ENCODE data around the gene TRIM71. TPM values are rescaled to one million over a fixed set of nuclear protein-coding genes. Genes with fewer than 3 reads are reported as not detected.

Gene TRIM71
- polyA plus RNA-seq, 1 donor from 2014 or later = 4.0 TPM

GRCh38 chr3:32894977-32895376, 77.2 kb downstream of the TRIM71 start:
- Histone ChIP-seq H3K79me2 (replicated peaks; ENCODE audit: insufficient read depth, low read length) (no peaks in the 10 kb centered on the region), H4K20me1 (ENCODE audit: insufficient read depth) (no peaks in the 10 kb centered on the region), H2AFZ (ENCODE audit: low read depth, low read length) (no peak overlapping the region), H3K9me3 (ENCODE audit: low read length) (no peaks in the 10 kb centered on the region), H3K27ac (ENCODE audit: low read length) (no peak overlapping the region), H3K4me2 (ENCODE audit: low read length) (no peak overlapping the region), H3F3A (ENCODE audit: insufficient read depth, low read length, poor library complexity, severe bottlenecking) (no peaks in the 10 kb centered on the region), H3K9me2 (ENCODE audit: insufficient read depth, low read length) (no peaks in the 10 kb centered on the region), H3K4me3 (ENCODE audit: low read length) (no peak overlapping the region), H3K36me3 (ENCODE audit: insufficient read depth, low read length) (peaks cover 10% of the 10 kb centered on the region), H3K9ac (ENCODE audit: low read length) (no peak overlapping the region), H3K27me3 (ENCODE audit: insufficient read depth, low read depth, low read length) (no peaks in the 10 kb centered on the region)
- TF ChIP-seq EZH2 (IDR thresholded peaks at IDR 0.05; ENCODE audit: borderline replicate concordance, insufficient read depth, low read length, poor library complexity, severe bottlenecking) = no peak
- no peak for TF ChIP-seq REST (IDR thresholded peaks at IDR 0.05; ENCODE audit: borderline replicate concordance)
- no peak for TF ChIP-seq SMC3 (conservative IDR thresholded peaks at IDR 0.05; ENCODE audit: poor library complexity)
- TF ChIP-seq CTCF (IDR thresholded peaks at IDR 0.05; ENCODE audit: poor library complexity, severe bottlenecking) = no peak
- no peak for TF ChIP-seq TAF1 (IDR thresholded peaks at IDR 0.05; ENCODE audit: low read depth)
- no peak for TF ChIP-seq RAD21 (conservative IDR thresholded peaks at IDR 0.05)
- TF ChIP-seq MXI1 (conservative IDR thresholded peaks at IDR 0.05; ENCODE audit: poor library complexity, severe bottlenecking) = no peak
- TF ChIP-seq EP300 (conservative IDR thresholded peaks at IDR 0.05; ENCODE audit: poor library complexity, severe bottlenecking) = no peak
- no peak for TF ChIP-seq POLR2AphosphoS5 (IDR thresholded peaks at IDR 0.05)

DNA sequence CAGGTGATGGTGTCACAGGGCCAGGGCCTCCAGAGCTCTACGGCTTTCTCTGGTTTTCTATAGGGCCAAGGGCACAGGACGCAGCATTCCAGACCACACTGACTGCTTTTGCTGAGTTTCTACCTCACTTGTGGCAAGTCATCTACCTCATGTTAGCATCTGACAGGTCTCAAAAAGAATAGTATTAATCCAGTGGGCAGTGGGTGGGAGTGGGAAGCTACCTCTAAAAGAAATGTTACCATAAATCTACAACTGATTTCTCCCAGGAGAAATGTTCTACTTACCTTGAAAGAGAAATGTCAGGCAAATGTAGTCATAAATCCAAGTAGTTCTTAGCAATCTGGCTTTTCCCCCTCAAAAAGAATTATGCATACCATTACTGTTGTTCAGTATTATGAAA, 77.9 kb downstream of the TRIM71 start:
- Histone ChIP-seq H4K20me1 (ENCODE audit: insufficient read depth) (no peaks in the 10 kb centered on the region), H3K79me2 (replicated peaks; ENCODE audit: insufficient read depth, low read length) (no peaks in the 10 kb centered on the region), H3K4me2 (ENCODE audit: low read length) (no peak overlapping the region), H3F3A (ENCODE audit: insufficient read depth, low read length, poor library complexity, severe bottlenecking) (no peaks in the 10 kb centered on the region), H2AFZ (ENCODE audit: low read depth, low read length) (no peak overlapping the region), H3K9me3 (ENCODE audit: low read length) (no peaks in the 10 kb centered on the region), H3K27ac (ENCODE audit: low read length) (no peak overlapping the region), H3K36me3 (ENCODE audit: insufficient read depth, low read length) (peaks cover 4% of the 10 kb centered on the region), H3K27me3 (ENCODE audit: insufficient read depth, low read depth, low read length) (no peaks in the 10 kb centered on the region), H3K9ac (ENCODE audit: low read length) (no peak overlapping the region), H3K9me2 (ENCODE audit: insufficient read depth, low read length) (no peaks in the 10 kb centered on the region), H3K4me3 (ENCODE audit: low read length) (no peak overlapping the region)
- TF ChIP-seq EP300 (conservative IDR thresholded peaks at IDR 0.05; ENCODE audit: poor library complexity, severe bottlenecking) (no peak), EZH2 (IDR thresholded peaks at IDR 0.05; ENCODE audit: borderline replicate concordance, insufficient read depth, low read length, poor library complexity, severe bottlenecking) (no peak), MXI1 (conservative IDR thresholded peaks at IDR 0.05; ENCODE audit: poor library complexity, severe bottlenecking) (no peak), RAD21 (conservative IDR thresholded peaks at IDR 0.05) (no peak), SMC3 (conservative IDR thresholded peaks at IDR 0.05; ENCODE audit: poor library complexity) (no peak), REST (IDR thresholded peaks at IDR 0.05; ENCODE audit: borderline replicate concordance) (no peak), CTCF (IDR thresholded peaks at IDR 0.05; ENCODE audit: poor library complexity, severe bottlenecking) (no peak)
